T-cell (primary cell): ENCODE measurements around the gene SLC1A4. TPM values are rescaled to one million over a fixed set of nuclear protein-coding genes. Genes with fewer than 3 reads are reported as not detected.
"Not testable (repeated sequence)": the region's sequence is repeated elsewhere in the genome, so short reads cannot be mapped to it uniquely, and the experiment has no call there.

Source experiments
- ATAC-seq, 4 experiments: fragments of 200-7000 bp in 3 of 4; fragments of 150-1000 bp in 1 of 4; cut with Tn5 transposase; replicated peaks in 1 of 4; 1 replicate in 3 of 4; 2 replicates in 1 of 4; pipeline ENCODE4 v1.10.0; 2021; ENCODE audit warnings: moderate library complexity in 3 of 4, mild to moderate bottlenecking in 2 of 4, moderate number of reproducible peaks in 1 of 4
- CTCF ChIA-PET, 2 donors: fragments of 300-600 bp; sonication (Branson Sonifier 250); formaldehyde crosslinking; loops; one replicate each; lab custom pipeline; 2022; ENCODE audit warnings: antibody characterized with exemption in 2 of 2; lab: Charles Lee
- POLR2A ChIA-PET, 2 donors: fragments of 300-600 bp; sonication (Branson Sonifier 250); formaldehyde crosslinking; loops; one replicate each; lab custom pipeline; 2022; ENCODE audit warnings: antibody characterized with exemption in 2 of 2; lab: Charles Lee
- DNase-seq, 35 experiments: peaks; one replicate each; pipeline versions ENCODE4 v3.0.0 to v3.0.0-alpha.2; 2013 to 2023
- H3K27ac ChIP-seq: one replicate; pipeline ENCODE4 v1.5.1; 2013; ENCODE audit warnings: low read length
- H3K27me3 ChIP-seq, 2 experiments: replicated peaks in 1 of 2; 1 replicate in 1 of 2; 2 replicates in 1 of 2; pipeline versions ENCODE4 v1.6.1 to v1.7.0; 2013; ENCODE audit warnings: low read length in 1 of 2, mixed read lengths in 1 of 2; ENCODE audit not compliant: control insufficient read depth in 2 of 2, insufficient read depth in 2 of 2; ENCODE audit errors: extremely low read depth in 1 of 2
- H3K36me3 ChIP-seq, 2 donors: 1 replicate in 1 of 2; 2 replicates in 1 of 2; pipeline versions ENCODE4 v1.6.1 to v1.7.0; 2013; ENCODE audit warnings: low read length in 1 of 2; ENCODE audit not compliant: control insufficient read depth in 2 of 2, insufficient read depth in 1 of 2; ENCODE audit errors: extremely low read depth in 1 of 2
- H3K4me1 ChIP-seq, 2 experiments: 1 replicate in 1 of 2; 2 replicates in 1 of 2; pipeline versions ENCODE4 v1.6.1 to v1.7.0; 2013; ENCODE audit warnings: low read length in 2 of 2, mixed read lengths in 1 of 2; ENCODE audit not compliant: insufficient read depth in 2 of 2, control insufficient read depth in 1 of 2; ENCODE audit errors: extremely low read depth in 1 of 2
- H3K4me3 ChIP-seq, 2 donors: 1 replicate in 1 of 2; 2 replicates in 1 of 2; pipeline versions ENCODE4 v1.5.1 to v1.7.0; 2013; ENCODE audit warnings: mild to moderate bottlenecking in 2 of 2, low read length in 1 of 2, moderate library complexity in 1 of 2; ENCODE audit not compliant: control insufficient read depth in 1 of 2; ENCODE audit errors: extremely low read depth in 1 of 2
- H3K9me3 ChIP-seq: 2 replicates; pipeline ENCODE4 v1.7.0; 2013
- H3K27ac Mint-ChIP-seq, 2 donors: one replicate each; pipeline ENCODE4 v1.8.0; 2020 to 2021; ENCODE audit warnings: mild to moderate bottlenecking in 2 of 2, mixed read lengths in 2 of 2
- H3K27me3 Mint-ChIP-seq, 2 donors: one replicate each; pipeline ENCODE4 v1.8.0; 2021 to 2022; ENCODE audit warnings: mixed read lengths in 2 of 2
- H3K36me3 Mint-ChIP-seq: one replicate; pipeline ENCODE4 v1.8.0; 2021; ENCODE audit warnings: mixed read lengths
- H3K4me1 Mint-ChIP-seq, 3 donors: one replicate each; pipeline ENCODE4 v1.8.0; 2020 to 2022; ENCODE audit warnings: mixed read lengths in 3 of 3, mild to moderate bottlenecking in 1 of 3
- H3K4me3 Mint-ChIP-seq, 3 donors: one replicate each; pipeline ENCODE4 v1.8.0; 2020 to 2022; ENCODE audit warnings: mild to moderate bottlenecking in 3 of 3, mixed read lengths in 3 of 3, moderate library complexity in 3 of 3
- H3K9me3 Mint-ChIP-seq, 3 donors: one replicate each; pipeline ENCODE4 v1.8.0; 2020 to 2022; ENCODE audit warnings: mixed read lengths in 3 of 3
- WGBS: methylation state at CpG from one replicate; pipeline ENCODE4 v1.1.5; 2013; ENCODE audit warnings: missing lambda C conversion rate; ENCODE audit not compliant: insufficient coverage; 5-methylcytosine and 5-hydroxymethylcytosine counted together
- total RNA-seq, 35 experiments: library from RNA in 6 of 35; stranded (reverse) in 6 of 35; fragments of 120-200 nt in 1 of 35; gene quantifications; one replicate each; pipeline versions ENCODE4 v1.2.1 to v1.2.4 and lab custom pipeline; 2013 to 2026

The SLC1A4 gene
- total RNA-seq, 5 donors from 2014 or later (not counting 1 experiment from before 2014, with no cell fraction given): 1.9 to 13.8 (median 9.8) TPM

GRCh38 chr2:65033667-65034066, 44.5 kb downstream of the SLC1A4 start:
- peaks cover 23 to 31% (median 27%) of the 10 kb centered on the region in 3 donors for H3K4me1 Mint-ChIP-seq
- H3K36me3 ChIP-seq, H3K9me3 ChIP-seq, H3K9me3 Mint-ChIP-seq, H3K27ac Mint-ChIP-seq, H3K27me3 Mint-ChIP-seq, POLR2A ChIA-PET, H3K27ac ChIP-seq, H3K4me3 Mint-ChIP-seq, H3K4me3 ChIP-seq, H3K27me3 ChIP-seq, DNase-seq, H3K36me3 Mint-ChIP-seq, ATAC-seq: not testable (repeated sequence)
- WGBS: no CpG with 5 or more reads among the region's 4 CpGs
- H3K4me1 ChIP-seq: peaks cover 19 to 28% of the 10 kb centered on the region in 2 experiments
- CTCF ChIA-PET: interaction anchor here (0.6 to 3.3 kb wide), 4 partner anchors 98 to 205 kb away, joined by 3 to 12 read pairs (median 8); no protein-coding TSS in a partner anchor

- peaks cover 26 to 40% (median 32%) of the 10 kb centered on the region in 3 donors for H3K4me1 Mint-ChIP-seq
- no peaks in the 10 kb centered on the region for H3K27me3 ChIP-seq
- no peak overlapping the region for H3K4me3 ChIP-seq
- no peaks in the 10 kb centered on the region for H3K9me3 ChIP-seq
- no peak for DNase-seq
- no peaks in the 10 kb centered on the region for H3K27me3 Mint-ChIP-seq
- H3K9me3 Mint-ChIP-seq: no peaks in the 10 kb centered on the region
- ChIA-PET CTCF (interaction anchor here in 1 of 2 donors (0.6 kb wide), 1 partner anchor 215 kb away, joined by 4 read pairs; no protein-coding TSS in a partner anchor), POLR2A (no interaction called here)
- H3K4me1 ChIP-seq: peaks cover 20 to 29% of the 10 kb centered on the region in 2 experiments
- no peak overlapping the region for H3K27ac Mint-ChIP-seq
- peaks cover 4% of the 10 kb centered on the region for H3K36me3 Mint-ChIP-seq
- no peak overlapping the region for H3K4me3 Mint-ChIP-seq
- ATAC-seq: no peak
- H3K27ac ChIP-seq: no peak overlapping the region
- H3K36me3 ChIP-seq: no peaks in the 10 kb centered on the region
- WGBS: no CpG with 5 or more reads among the region's 6 CpGs
Observed at GRCh38 chr2:65035351-65035943, 46.2 kb downstream of the SLC1A4 start.

GRCh38 chr2:65037178-65037577, 48.0 kb downstream of the SLC1A4 start:
- Mint-ChIP-seq H3K27me3 (no peaks in the 10 kb centered on the region), H3K36me3 (peaks cover 7% of the 10 kb centered on the region), H3K9me3 (no peaks in the 10 kb centered on the region), H3K4me3 (no peak overlapping the region), H3K27ac (no peak overlapping the region), H3K4me1 (peaks cover 12 to 25% (median 18%) of the 10 kb centered on the region in 3 donors)
- Histone ChIP-seq H3K27me3 (no peaks in the 10 kb centered on the region), H3K27ac (no peak overlapping the region), H3K4me1 (peaks cover 6 to 16% of the 10 kb centered on the region in 2 experiments), H3K9me3 (no peaks in the 10 kb centered on the region), H3K36me3 (no peaks in the 10 kb centered on the region), H3K4me3 (no peak overlapping the region)
- ChIA-PET POLR2A (no interaction called here), CTCF (no interaction called here)
- ATAC-seq: no peak
- DNase-seq: no peak
- 87% methylated on average over 3 of the region's 3 CpGs for WGBS

GRCh38 chr2:65039640-65040039, 50.4 kb downstream of the SLC1A4 start:
- Histone ChIP-seq H3K4me1 (peaks cover 3 to 5% of the 10 kb centered on the region in 2 experiments), H3K27ac (no peak overlapping the region), H3K4me3 (no peak overlapping the region), H3K9me3 (no peaks in the 10 kb centered on the region), H3K36me3 (peaks cover 0 to 3% of the 10 kb centered on the region in 2 donors), H3K27me3 (no peaks in the 10 kb centered on the region)
- ChIA-PET CTCF (interaction anchor here (0.8 to 1.3 kb wide), 4 partner anchors 12 to 123 kb away, joined by 3 to 6 read pairs (median 3); no protein-coding TSS in a partner anchor), POLR2A (no interaction called here)
- 93% methylated on average over 3 of the region's 3 CpGs for WGBS
- ATAC-seq (no peak), DNase-seq (no peak)
- peaks cover 7 to 20% (median 10%) of the 10 kb centered on the region in 3 donors for H3K4me1 Mint-ChIP-seq
- H3K36me3 Mint-ChIP-seq: peaks cover 19% of the 10 kb centered on the region
- H3K9me3 Mint-ChIP-seq: peaks cover 4 to 8% (median 8%) of the 10 kb centered on the region in 3 donors
- no peak overlapping the region for H3K27ac Mint-ChIP-seq
- H3K27me3 Mint-ChIP-seq: no peaks in the 10 kb centered on the region
- no peak overlapping the region for H3K4me3 Mint-ChIP-seq

- CTCF ChIA-PET: interaction anchor here (0.6 to 1.8 kb wide), 8 partner anchors 15 to 476 kb away, joined by 3 to 15 read pairs (median 5); no protein-coding TSS in a partner anchor
- peak; percentile 95 to 99 (median 97) for ATAC-seq
- Histone ChIP-seq H3K9me3 (no peaks in the 10 kb centered on the region), H3K27ac (no peak overlapping the region), H3K36me3 (peaks cover 0 to 8% of the 10 kb centered on the region in 2 donors), H3K27me3 (no peaks in the 10 kb centered on the region), H3K4me1 (peaks cover 3 to 5% of the 10 kb centered on the region in 2 experiments), H3K4me3 (no peak overlapping the region)
- H3K4me3 Mint-ChIP-seq: no peak overlapping the region
- POLR2A ChIA-PET: no interaction called here
- H3K9me3 Mint-ChIP-seq: peaks cover 9 to 17% (median 10%) of the 10 kb centered on the region in 3 donors
- peaks cover 7 to 20% (median 10%) of the 10 kb centered on the region in 3 donors for H3K4me1 Mint-ChIP-seq
- H3K36me3 Mint-ChIP-seq: peaks cover 29% of the 10 kb centered on the region
- peak; percentile 32 to 87 (median 62) for DNase-seq
- H3K27ac Mint-ChIP-seq: no peak overlapping the region
- WGBS: 33% methylated on average over 7 of the region's 13 CpGs
- no peaks in the 10 kb centered on the region for H3K27me3 Mint-ChIP-seq
Observed at GRCh38 chr2:65040400-65041261, 51.4 kb downstream of the SLC1A4 start.

GRCh38 chr2:65043001-65043400, 53.8 kb downstream of the SLC1A4 start:
- POLR2A ChIA-PET: interaction anchor here in 1 of 2 donors (0.6 to 0.7 kb wide), 2 partner anchors 9 to 77 kb away, joined by 4 to 7 read pairs; no protein-coding TSS in a partner anchor
- H3K27ac Mint-ChIP-seq: no peak overlapping the region

More at GRCh38 chr2:65043001-65043400, 53.8 kb downstream of the SLC1A4 start:
- H3K4me1 ChIP-seq: peaks cover 3 to 5% of the 10 kb centered on the region in 2 experiments
- ATAC-seq (no peak), DNase-seq (no peak)
- H3K9me3 ChIP-seq: no peaks in the 10 kb centered on the region
- peaks cover 34% of the 10 kb centered on the region for H3K36me3 Mint-ChIP-seq
- H3K4me3 ChIP-seq: no peak overlapping the region
- no peak overlapping the region for H3K27ac ChIP-seq
- H3K27me3 Mint-ChIP-seq: no peaks in the 10 kb centered on the region
- peaks cover 7 to 13% (median 10%) of the 10 kb centered on the region in 3 donors for H3K4me1 Mint-ChIP-seq
- 88% methylated on average over 1 of the region's 2 CpGs for WGBS
- H3K4me3 Mint-ChIP-seq: no peak overlapping the region
- H3K9me3 Mint-ChIP-seq: peaks cover 9 to 17% (median 10%) of the 10 kb centered on the region in 3 donors
- peaks cover 0 to 8% of the 10 kb centered on the region in 2 donors for H3K36me3 ChIP-seq
- H3K27me3 ChIP-seq: no peaks in the 10 kb centered on the region
- CTCF ChIA-PET: interaction anchor here (0.6 to 1.2 kb wide), 5 partner anchors 9 to 125 kb away, joined by 3 to 9 read pairs (median 3); partner anchors contain the start of gene CEP68 (in 1 of the 2)
